Mucosa of gallbladder (tissue), 1 donor: ENCODE measurements around the gene TM6SF1. TPM values are rescaled to one million over a fixed set of nuclear protein-coding genes. Genes with fewer than 3 reads are reported as not detected.
"Not testable (repeated sequence)": the region's sequence is repeated elsewhere in the genome, so short reads cannot be mapped to it uniquely, and the experiment has no call there.

Experiments
- DNase-seq: peaks from one replicate; pipeline ENCODE4 v3.0.0-alpha.2; 2020; ENCODE audit warnings: low spot score
- total RNA-seq: library from RNA; stranded (reverse); gene quantifications from one replicate; pipeline ENCODE4 v1.2.1, GENCODE V29; 2021
- donor health status: DM: no; HTN: no; CAD: no.

The TM6SF1 gene
- total RNA-seq: 7.2 TPM

DNA sequence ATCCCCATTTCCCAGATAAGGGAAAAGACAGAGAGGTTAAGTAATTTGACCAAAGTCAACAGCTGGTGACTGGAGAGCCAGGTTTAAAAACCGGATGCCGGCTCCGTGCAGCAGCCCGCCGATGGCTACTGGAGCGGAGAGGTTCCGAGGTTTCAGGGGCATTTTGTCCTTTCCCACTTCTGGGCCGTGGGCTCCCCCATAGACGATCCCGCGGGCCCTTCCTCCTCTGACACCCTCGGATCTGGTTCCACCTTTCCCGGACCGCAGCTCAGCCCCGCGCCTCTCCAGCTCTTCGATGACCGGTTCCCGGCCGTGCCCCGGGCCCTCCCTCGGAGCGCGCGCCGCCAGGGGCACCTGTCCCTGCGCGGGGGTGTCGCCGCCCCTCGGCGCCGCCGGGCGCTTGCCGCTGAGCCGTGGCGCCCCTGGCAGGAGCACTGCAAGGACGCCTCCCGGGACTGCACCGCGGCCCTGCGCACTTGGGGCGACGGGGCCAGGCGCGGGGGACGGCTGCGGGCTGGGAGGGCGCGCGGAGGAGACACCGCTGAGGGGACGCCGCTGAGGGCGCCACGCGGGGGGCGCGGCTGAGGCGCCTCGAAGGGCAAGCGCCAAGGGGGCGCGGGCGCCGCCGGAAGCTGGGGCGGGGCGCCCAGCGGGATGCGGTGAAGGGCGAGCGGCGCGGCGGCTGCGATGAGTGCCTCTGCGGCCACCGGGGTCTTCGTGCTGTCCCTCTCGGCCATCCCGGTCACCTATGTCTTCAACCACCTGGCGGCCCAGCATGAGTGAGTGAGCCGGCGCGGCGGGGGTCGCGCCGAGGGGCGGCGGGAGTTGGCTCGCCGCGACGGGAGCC, at the start of gene TM6SF1:
Gene TM6SF1, plus strand, starts transcription at position 652 of the 847 bp plus-strand sequence. Its CDS starts 36 bp downstream, at position 688.
- no peak for DNase-seq

DNA sequence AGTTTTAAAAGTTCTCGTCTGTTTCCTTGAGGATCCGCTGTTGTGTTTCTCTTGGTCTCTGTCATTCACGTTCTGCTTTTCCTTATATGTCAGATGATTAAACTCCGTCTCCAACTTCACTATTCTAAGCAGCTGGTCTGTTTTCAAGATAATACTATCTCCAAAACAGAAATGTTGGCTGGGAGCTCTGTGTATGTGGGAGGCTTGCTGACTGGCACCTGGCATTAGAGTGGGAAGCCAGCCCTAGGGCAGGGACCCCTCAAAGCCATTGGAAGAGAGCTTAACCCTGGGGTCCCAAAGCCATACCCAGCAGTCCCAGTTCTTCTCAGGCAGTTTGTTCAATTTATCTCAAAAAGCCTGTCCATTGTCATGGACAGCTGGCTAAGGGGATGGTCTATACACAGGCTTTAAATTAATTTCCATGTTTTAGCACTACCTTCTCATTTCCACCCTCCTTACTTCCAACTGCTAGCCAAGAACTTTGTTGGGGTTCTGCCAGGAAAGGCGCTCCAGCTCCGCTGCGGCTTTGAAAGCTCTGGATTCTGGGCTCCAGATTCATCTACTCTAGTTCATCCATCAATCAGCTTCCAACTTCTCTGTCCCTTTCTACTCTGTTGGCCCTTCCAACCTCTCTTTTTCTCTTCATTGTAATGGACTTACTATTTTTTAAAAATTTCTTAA, 49.6 kb upstream of the TM6SF1 start:
- DNase-seq: no peak

DNA sequence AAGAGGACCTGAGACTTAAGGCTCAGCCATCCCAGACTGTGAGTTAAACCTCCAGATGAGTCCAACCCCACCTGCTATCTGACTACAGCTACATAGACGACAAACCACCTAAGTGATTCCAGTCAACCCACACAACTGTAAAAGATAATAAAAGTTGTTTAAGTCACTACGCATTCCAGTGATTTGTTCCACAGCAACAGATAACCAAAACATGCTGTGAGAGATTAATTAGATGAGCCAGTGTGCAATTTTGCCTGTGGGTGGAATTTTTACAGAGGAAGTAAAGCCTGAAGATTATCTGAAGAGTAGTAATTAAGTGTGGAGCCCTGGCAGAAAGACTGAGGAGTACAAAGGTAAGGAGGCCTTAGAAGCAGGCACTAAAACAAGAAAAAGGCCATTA, 45.8 kb upstream of the TM6SF1 start:
- DNase-seq: no peak

GRCh38 chr15:83062768-83063180, 44.7 kb upstream of the TM6SF1 start:
- DNase-seq: no peak

GRCh38 chr15:83063551-83063950, 43.9 kb upstream of the TM6SF1 start:
- DNase-seq: no peak

GRCh38 chr15:83064859-83065258, 42.6 kb upstream of the TM6SF1 start:
- no peak for DNase-seq

DNA sequence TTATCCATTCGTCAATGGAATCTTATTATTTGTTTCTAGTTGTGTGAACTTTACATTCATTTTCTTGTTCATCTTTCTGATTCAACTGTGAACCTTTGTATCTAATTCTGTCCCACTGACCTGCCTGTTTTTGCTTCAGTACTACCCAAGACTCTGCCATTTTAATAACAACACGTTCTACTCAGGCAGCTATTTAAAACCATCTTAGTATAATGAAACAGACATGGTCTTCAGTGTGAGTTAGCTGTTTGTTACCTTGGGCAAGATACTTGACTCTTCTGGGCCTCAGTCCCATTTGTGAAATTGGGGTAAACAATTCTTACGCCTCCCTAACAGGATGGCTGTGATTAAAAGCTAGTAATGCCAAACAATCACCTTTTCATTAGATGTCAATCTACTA, 42.0 kb upstream of the TM6SF1 start:
- no peak for DNase-seq

DNA sequence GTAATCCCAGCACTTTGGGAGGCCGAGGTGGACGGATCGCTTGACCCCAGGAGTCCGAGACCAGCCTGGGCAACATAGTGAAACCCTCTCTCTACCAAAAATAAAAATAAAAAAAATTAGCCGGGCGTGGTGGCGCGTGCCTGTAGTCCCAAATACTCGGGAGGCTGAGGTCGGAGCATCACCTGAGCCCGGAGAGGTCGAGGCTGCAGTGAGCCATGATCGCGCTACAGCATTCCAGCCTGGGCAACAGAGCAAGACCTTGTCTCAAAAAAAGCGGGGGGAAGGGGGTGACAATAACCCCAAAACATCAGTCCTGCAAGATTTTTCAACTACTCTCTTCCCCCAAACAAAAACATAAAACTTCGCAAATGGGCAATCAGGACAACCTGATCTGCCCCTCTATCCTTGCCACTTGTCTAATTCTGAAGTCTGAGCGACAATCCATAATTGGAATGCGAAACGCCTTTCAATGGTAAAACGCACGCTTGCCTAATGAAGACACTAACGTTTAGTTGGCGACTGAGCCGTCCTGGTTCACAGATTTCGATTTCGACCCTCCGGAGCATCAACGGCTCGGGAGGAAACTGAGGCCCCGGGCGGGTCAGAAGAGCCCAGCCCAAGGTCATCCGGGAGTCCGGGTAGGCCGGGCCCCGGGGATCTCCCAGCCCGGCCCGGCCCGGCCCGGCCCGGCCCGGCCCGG, 41.3 kb upstream of the TM6SF1 start:
- DNase-seq: no peak

GRCh38 chr15:83066734-83067637, 40.5 kb upstream of the TM6SF1 start, which contains the start of gene BTBD1:
Gene BTBD1, minus strand, starts transcription at chr15:83067252. Its CDS starts 101 bp downstream, at chr15:83067151.
- peak; percentile 88 for DNase-seq

DNA sequence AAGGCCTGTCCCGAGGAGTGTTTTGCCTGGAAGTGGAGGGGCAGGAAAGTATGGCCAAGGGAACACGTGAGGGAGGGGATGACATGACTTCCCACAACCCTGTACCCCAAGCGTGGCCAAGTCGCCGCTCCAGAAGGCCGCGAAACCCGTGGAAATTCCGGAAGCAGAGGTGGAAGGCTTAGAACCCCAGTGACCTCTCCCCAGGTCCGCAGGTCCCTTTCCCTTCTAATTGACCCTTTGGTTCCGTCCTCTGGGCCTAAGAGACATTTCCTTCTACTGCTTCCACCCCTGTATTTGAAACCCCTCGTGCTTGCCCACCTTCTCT, 39.8 kb upstream of the TM6SF1 start:
- DNase-seq: no peak

DNA sequence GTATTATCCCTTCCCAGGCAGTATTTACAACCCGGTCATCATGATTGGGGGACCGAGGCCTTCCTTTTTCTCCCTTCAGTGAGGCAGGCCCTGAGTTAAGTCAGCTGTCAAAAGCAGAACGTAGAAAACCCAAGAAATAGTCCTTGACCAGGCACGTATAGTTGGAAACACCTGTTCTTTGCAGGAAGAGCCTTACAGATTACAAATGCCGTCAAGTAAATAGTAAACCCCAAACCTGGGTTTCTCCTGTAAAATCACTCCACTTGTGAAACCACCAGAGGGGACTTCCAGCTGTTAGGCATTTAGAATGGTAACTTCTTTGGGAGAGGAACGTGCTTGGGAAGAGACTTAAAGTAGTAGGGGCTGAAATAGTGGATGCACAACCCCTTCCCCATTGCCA, 39.4 kb upstream of the TM6SF1 start:
- no peak for DNase-seq

GRCh38 chr15:83069211-83069642, 38.2 kb upstream of the TM6SF1 start:
- DNase-seq: not testable (repeated sequence)

DNA sequence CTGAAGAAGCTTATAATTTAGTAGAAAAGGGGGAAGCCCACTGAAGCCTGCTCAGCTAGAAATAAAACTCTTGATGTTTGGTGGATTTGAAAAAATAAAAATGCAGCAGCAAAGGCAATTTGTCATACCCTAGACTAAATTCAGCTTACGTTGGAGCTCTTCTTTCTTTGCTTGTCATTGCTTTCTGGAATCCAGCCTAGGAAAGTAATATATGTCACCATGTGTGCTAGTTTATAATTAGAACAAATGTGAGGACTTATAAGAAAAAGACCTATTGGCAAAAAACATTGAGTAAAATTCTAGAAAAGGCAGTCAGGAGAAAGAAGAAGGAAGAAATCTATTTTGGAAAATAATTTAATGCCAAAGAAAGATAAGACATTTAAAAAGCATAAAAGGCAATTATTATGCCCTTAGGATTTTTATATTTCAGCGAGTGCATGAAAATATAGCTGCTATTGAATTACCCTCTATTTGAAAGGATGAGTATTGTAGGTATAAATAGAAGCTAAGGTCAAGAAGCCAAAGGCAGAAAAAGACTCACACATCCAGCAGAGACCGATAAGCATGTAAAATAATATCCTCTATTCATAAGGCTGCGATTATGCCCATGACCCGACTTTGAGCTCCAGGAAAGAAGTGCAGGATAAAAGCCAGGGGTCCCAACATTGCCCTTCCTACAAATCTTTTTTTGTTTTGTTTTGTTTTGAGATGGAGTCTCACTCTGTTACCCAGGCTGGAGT, 29.8 kb upstream of the TM6SF1 start:
- no peak for DNase-seq

GRCh38 chr15:83078712-83079111, 28.7 kb upstream of the TM6SF1 start:
- no peak for DNase-seq

DNA sequence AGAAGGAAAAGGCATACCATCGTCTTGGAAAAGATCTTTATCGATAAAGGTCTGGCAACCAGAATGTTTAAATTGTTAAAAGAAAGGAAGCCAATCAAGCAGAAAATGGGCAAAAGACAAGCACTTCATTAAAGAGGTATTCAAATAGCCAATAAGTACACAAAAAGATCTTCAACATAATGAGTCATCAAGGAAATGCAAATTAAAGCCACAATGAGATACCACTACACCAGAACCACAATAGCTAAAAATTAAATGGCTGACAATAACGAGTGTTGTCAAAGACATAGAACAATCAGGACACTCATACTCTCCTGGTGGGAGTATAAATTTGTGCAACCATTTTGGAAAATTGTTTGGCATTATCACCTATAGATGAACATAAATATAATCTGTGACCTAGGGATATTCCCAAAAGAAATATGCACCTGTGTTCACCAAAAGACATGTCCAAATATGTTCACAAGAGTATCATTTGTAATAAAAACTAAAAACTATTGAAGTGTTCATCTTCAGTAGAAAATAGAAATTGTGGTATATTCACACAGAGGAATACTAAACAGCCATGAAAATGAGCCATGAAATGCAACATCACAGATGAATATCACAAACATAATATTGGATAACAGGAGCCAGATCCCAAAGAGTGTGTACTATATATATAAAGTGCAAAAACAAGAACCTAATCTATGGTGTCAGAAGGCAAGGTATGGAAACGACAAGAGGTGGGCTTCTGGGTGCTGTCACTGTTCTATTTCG, 26.0 kb upstream of the TM6SF1 start:
- DNase-seq: no peak

DNA sequence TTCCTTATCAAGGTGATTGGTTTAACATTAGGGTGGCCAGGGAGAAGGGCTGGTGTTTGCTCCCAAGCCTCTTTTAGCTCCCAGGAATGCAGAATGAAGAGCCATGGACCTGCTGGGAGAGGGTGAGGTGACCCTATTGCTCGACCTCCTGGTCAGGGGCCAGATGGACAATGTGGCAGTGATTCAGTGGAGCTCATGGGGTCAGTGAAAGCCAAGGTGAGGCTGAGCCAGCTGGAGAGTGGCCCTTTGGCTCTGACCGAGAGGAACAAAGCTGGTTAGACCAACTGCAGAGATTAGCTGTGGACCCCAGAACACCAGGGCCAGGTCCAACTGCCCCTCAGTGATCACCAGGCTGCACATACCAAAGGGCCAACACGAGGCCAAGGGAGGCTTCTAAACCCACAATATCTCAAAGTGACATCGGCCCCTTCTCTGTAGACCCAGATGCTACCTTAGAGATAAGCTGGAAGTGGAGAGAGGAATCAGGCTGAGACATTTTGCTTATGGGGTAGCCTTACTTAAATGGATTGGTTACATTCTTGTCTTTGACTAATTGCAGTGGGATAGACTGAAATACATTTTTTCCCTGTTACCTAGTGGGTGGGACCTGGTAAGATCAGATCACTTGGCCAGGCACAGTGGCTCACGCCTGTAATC, 24.6 kb upstream of the TM6SF1 start:
- no peak for DNase-seq

GRCh38 chr15:83085461-83085860, 22.0 kb upstream of the TM6SF1 start:
- DNase-seq: not testable (repeated sequence)

GRCh38 chr15:83085864-83086552, 21.4 kb upstream of the TM6SF1 start:
- DNase-seq: not testable (repeated sequence)

GRCh38 chr15:83087576-83087975, 19.9 kb upstream of the TM6SF1 start:
- DNase-seq: no peak
